ENCODE measurements around the gene PSME1.

Gene PSME1

DNA sequence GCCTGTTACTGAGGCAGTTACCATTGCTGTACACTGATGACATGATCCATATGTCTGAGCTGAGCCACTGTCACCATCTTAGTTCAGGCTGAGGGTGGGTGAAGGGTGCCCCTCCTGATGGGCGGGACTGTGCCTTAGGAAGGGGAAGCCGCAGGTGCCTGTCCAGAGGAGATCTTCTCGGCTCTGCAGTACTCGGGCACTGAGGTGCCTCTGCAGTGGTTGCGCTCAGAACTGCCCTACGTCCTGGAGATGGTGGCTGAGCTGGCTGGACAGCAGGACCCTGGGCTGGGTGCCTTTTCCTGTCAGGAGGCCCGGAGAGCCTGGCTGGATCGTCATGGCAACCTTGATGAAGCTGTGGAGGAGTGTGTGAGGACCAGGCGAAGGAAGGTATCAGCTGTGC is 15.0 kb downstream of the PSME1 start:
- Histone ChIP-seq H3K9me3 (ENCODE audit: insufficient read depth, low read depth, low read length) (peaks cover 3% of the 10 kb centered on the region), H3K4ac (ENCODE audit: low read depth, low read length) (no peak overlapping the region), H3K27me3 (ENCODE audit: insufficient read depth, low read length) (no peaks in the 10 kb centered on the region), H3K79me1 (ENCODE audit: low read length) (peaks cover 13% of the 10 kb centered on the region), H3K36me3 (ENCODE audit: control insufficient read depth in 1 of 2, insufficient read depth in 2 of 2, low read length in 2 of 2) (peaks cover 38 to 49% of the 10 kb centered on the region in 2 experiments), H3K4me3 (ENCODE audit: low read depth, low read length) (no peak overlapping the region), H3K9ac (ENCODE audit: low read length) (no peak overlapping the region), H2BK120ac (ENCODE audit: insufficient read depth, low read length, poor library complexity) (no peak overlapping the region), H4K91ac (ENCODE audit: low read depth, low read length) (no peak overlapping the region), H3K79me2 (ENCODE audit: control insufficient read depth, insufficient read depth, low read length, poor library complexity) (peaks cover 14% of the 10 kb centered on the region), H4K8ac (ENCODE audit: low read depth, low read length) (no peak overlapping the region), H3K27ac (ENCODE audit: low read depth, low read length) (no peak overlapping the region), H3K4me2 (ENCODE audit: low read length) (no peak overlapping the region), H2BK5ac (ENCODE audit: low read depth, low read length, poor library complexity) (no peak overlapping the region), H3K14ac (ENCODE audit: low read length) (no peak overlapping the region), H3K18ac (ENCODE audit: low read length) (no peak overlapping the region), H2AFZ (ENCODE audit: insufficient read depth, low read length, poor library complexity) (no peak overlapping the region), H3K23ac (ENCODE audit: low read length) (no peak overlapping the region), H3K4me1 (ENCODE audit: control insufficient read depth in 1 of 2, insufficient read depth in 2 of 2, low read length in 2 of 2) (peaks cover 8 to 9% of the 10 kb centered on the region in 2 experiments), H2AK5ac (ENCODE audit: low read length) (no peak overlapping the region), H4K12ac (ENCODE audit: low read depth, low read length) (no peak overlapping the region), H2BK12ac (ENCODE audit: low read length) (no peak overlapping the region)
- no CpG with 5 or more reads among the region's 9 CpGs for WGBS (ENCODE audit: extremely low coverage, insufficient coverage, insufficient read length)
- no peak for DNase-seq

DNA sequence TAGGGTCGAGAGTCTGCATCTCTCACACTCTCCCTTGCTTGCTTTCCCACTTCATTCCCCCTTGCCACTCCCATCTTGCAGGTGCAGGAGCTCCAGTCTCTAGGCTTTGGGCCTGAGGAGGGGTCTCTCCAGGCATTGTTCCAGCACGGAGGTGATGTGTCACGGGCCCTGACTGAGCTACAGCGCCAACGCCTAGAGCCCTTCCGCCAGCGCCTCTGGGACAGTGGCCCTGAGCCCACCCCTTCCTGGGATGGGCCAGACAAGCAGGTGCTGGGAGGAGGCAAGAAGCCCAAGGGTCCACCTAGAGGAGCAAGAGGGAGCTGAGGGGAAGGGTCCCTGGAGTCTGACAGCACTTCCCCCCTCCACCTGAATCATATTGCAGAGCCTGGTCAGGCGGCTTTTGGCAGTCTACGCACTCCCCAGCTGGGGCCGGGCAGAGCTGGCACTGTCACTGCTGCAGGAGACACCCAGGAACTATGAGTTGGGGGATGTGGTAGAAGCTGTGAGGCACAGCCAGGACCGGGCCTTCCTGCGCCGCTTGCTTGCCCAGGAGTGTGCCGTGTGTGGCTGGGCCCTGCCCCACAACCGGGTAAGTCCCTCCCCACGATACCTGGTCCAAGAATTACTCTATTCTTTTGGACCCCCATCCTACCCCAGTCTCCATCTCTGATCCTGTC is 15.5 kb downstream of the PSME1 start:
- Histone ChIP-seq H3K27ac (ENCODE audit: low read depth, low read length) (no peak overlapping the region), H4K8ac (ENCODE audit: low read depth, low read length) (no peak overlapping the region), H3K4me3 (ENCODE audit: low read depth, low read length) (no peak overlapping the region), H2BK5ac (ENCODE audit: low read depth, low read length, poor library complexity) (no peak overlapping the region), H2AFZ (ENCODE audit: insufficient read depth, low read length, poor library complexity) (no peak overlapping the region), H3K14ac (ENCODE audit: low read length) (no peak overlapping the region), H4K91ac (ENCODE audit: low read depth, low read length) (no peak overlapping the region), H2AK5ac (ENCODE audit: low read length) (no peak overlapping the region), H3K36me3 (ENCODE audit: control insufficient read depth in 1 of 2, insufficient read depth in 2 of 2, low read length in 2 of 2) (peaks cover 42 to 54% of the 10 kb centered on the region in 2 experiments), H2BK12ac (ENCODE audit: low read length) (no peak overlapping the region), H3K9me3 (ENCODE audit: insufficient read depth, low read depth, low read length) (peaks cover 3% of the 10 kb centered on the region), H4K12ac (ENCODE audit: low read depth, low read length) (no peak overlapping the region), H3K79me1 (ENCODE audit: low read length) (peaks cover 9% of the 10 kb centered on the region), H3K4me1 (ENCODE audit: control insufficient read depth in 1 of 2, insufficient read depth in 2 of 2, low read length in 2 of 2) (peaks cover 8% of the 10 kb centered on the region in 2 experiments), H3K9ac (ENCODE audit: low read length) (no peak overlapping the region), H3K4me2 (ENCODE audit: low read length) (no peak overlapping the region), H3K4ac (ENCODE audit: low read depth, low read length) (no peak overlapping the region), H3K27me3 (ENCODE audit: insufficient read depth, low read length) (no peaks in the 10 kb centered on the region), H3K18ac (ENCODE audit: low read length) (no peak overlapping the region), H2BK120ac (ENCODE audit: insufficient read depth, low read length, poor library complexity) (no peak overlapping the region), H3K23ac (ENCODE audit: low read length) (no peak overlapping the region), H3K79me2 (ENCODE audit: control insufficient read depth, insufficient read depth, low read length, poor library complexity) (peaks cover 11% of the 10 kb centered on the region)
- no CpG with 5 or more reads among the region's 16 CpGs for WGBS (ENCODE audit: extremely low coverage, insufficient coverage, insufficient read length)
- no peak for DNase-seq

DNA sequence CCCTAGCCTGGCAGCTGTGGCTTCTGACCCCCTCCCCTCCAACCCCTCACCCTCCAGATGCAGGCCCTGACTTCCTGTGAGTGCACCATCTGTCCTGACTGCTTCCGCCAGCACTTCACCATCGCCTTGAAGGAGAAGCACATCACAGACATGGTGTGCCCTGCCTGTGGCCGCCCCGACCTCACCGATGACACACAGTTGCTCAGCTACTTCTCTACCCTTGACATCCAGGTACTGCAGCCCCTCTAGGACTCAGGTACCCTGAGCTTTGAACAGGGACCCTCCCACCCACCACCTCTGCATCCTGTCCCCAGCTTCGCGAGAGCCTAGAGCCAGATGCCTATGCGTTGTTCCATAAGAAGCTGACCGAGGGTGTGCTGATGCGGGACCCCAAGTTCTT is 19.1 kb downstream of the PSME1 start:
- Histone ChIP-seq H2BK120ac (ENCODE audit: insufficient read depth, low read length, poor library complexity) (no peak overlapping the region), H3K9me3 (ENCODE audit: insufficient read depth, low read depth, low read length) (peaks cover 3% of the 10 kb centered on the region), H3K23ac (ENCODE audit: low read length) (no peak overlapping the region), H3K4ac (ENCODE audit: low read depth, low read length) (no peak overlapping the region), H3K4me1 (ENCODE audit: control insufficient read depth in 1 of 2, insufficient read depth in 2 of 2, low read length in 2 of 2) (no peaks in the 10 kb centered on the region), H3K4me3 (ENCODE audit: low read depth, low read length) (no peak overlapping the region), H3K18ac (ENCODE audit: low read length) (no peak overlapping the region), H3K14ac (ENCODE audit: low read length) (no peak overlapping the region), H4K91ac (ENCODE audit: low read depth, low read length) (no peak overlapping the region), H4K12ac (ENCODE audit: low read depth, low read length) (no peak overlapping the region), H3K9ac (ENCODE audit: low read length) (no peak overlapping the region), H2BK5ac (ENCODE audit: low read depth, low read length, poor library complexity) (no peak overlapping the region), H2AK5ac (ENCODE audit: low read length) (no peak overlapping the region), H3K27me3 (ENCODE audit: insufficient read depth, low read length) (no peaks in the 10 kb centered on the region), H3K79me1 (ENCODE audit: low read length) (no peaks in the 10 kb centered on the region), H3K36me3 (ENCODE audit: control insufficient read depth in 1 of 2, insufficient read depth in 2 of 2, low read length in 2 of 2) (peaks cover 55 to 64% of the 10 kb centered on the region in 2 experiments), H3K4me2 (ENCODE audit: low read length) (no peak overlapping the region), H3K79me2 (ENCODE audit: control insufficient read depth, insufficient read depth, low read length, poor library complexity) (no peaks in the 10 kb centered on the region), H2AFZ (ENCODE audit: insufficient read depth, low read length, poor library complexity) (no peak overlapping the region), H4K8ac (ENCODE audit: low read depth, low read length) (no peak overlapping the region), H3K27ac (ENCODE audit: low read depth, low read length) (no peak overlapping the region), H2BK12ac (ENCODE audit: low read length) (no peak overlapping the region)
- WGBS (ENCODE audit: extremely low coverage, insufficient coverage, insufficient read length) = no CpG with 5 or more reads among the region's 10 CpGs
- no peak for DNase-seq

DNA sequence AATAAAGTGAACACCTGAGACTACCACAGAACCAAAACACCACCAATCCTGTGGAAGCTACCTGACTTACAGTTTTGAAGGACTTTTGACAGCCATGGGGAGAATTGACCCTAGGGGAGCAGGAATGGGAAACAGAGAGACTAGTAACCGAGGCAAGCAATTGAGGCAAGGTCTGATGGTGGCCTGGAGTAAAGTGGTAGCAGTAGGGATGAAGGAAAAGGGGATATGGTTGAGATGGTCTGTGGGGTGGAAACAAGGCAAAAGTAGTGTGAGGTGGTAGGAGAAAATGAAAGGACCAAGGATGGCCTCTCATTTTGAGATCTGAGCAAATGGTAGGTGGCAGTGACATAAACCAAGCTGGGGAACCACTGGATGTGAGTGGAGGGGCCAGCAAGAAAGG is 20.8 kb downstream of the PSME1 start:
- no peak overlapping the region for H3K4me3 ChIP-seq (ENCODE audit: low read depth, low read length)
- no peak overlapping the region for H2BK120ac ChIP-seq (ENCODE audit: insufficient read depth, low read length, poor library complexity)
- H3K27ac ChIP-seq (ENCODE audit: low read depth, low read length) = no peak overlapping the region
- peaks cover 2% of the 10 kb centered on the region for H3K79me2 ChIP-seq (ENCODE audit: control insufficient read depth, insufficient read depth, low read length, poor library complexity)
- no CpG with 5 or more reads among the region's 1 CpG for WGBS (ENCODE audit: extremely low coverage, insufficient coverage, insufficient read length)
- peaks cover 4% of the 10 kb centered on the region for H3K79me1 ChIP-seq (ENCODE audit: low read length)
- no peak overlapping the region for H3K23ac ChIP-seq (ENCODE audit: low read length)
- H3K4ac ChIP-seq (ENCODE audit: low read depth, low read length) = no peak overlapping the region
- H4K12ac ChIP-seq (ENCODE audit: low read depth, low read length) = no peak overlapping the region
- no peak overlapping the region for H3K14ac ChIP-seq (ENCODE audit: low read length)
- no peak overlapping the region for H2AK5ac ChIP-seq (ENCODE audit: low read length)
- no peaks in the 10 kb centered on the region for H3K27me3 ChIP-seq (ENCODE audit: insufficient read depth, low read length)
- no peak overlapping the region for H2BK12ac ChIP-seq (ENCODE audit: low read length)
- no peak overlapping the region for H3K18ac ChIP-seq (ENCODE audit: low read length)
- H4K91ac ChIP-seq (ENCODE audit: low read depth, low read length) = no peak overlapping the region
- no peak overlapping the region for H3K9ac ChIP-seq (ENCODE audit: low read length)
- no peaks in the 10 kb centered on the region for H3K9me3 ChIP-seq (ENCODE audit: insufficient read depth, low read depth, low read length)
- no peak overlapping the region for H4K8ac ChIP-seq (ENCODE audit: low read depth, low read length)
- no peak overlapping the region for H2BK5ac ChIP-seq (ENCODE audit: low read depth, low read length, poor library complexity)
- no peak overlapping the region for H3K4me2 ChIP-seq (ENCODE audit: low read length)
- H3K4me1 ChIP-seq (ENCODE audit: control insufficient read depth in 1 of 2, insufficient read depth in 2 of 2, low read length in 2 of 2) = peaks cover 3 to 5% of the 10 kb centered on the region in 2 experiments
- peaks cover 46 to 54% of the 10 kb centered on the region in 2 experiments for H3K36me3 ChIP-seq (ENCODE audit: control insufficient read depth in 1 of 2, insufficient read depth in 2 of 2, low read length in 2 of 2)
- no peak for DNase-seq
- H2AFZ ChIP-seq (ENCODE audit: insufficient read depth, low read length, poor library complexity) = no peak overlapping the region
